Ovary (tissue), 3 donors: Measurements from ENCODE around the gene ADGRG3.

Experiments
- EP300 ChIP-seq: sonication (generic); formaldehyde crosslinking; IDR thresholded peaks from one replicate; pipeline ENCODE4 v1.6.1; 2017; ENCODE audit warnings: antibody characterized with exemption
- POLR2A ChIP-seq: fragments of 450-650 bp; IDR thresholded peaks from one replicate; pipeline ENCODE4 v1.6.1; 2017; ENCODE audit warnings: antibody characterized with exemption, mild to moderate bottlenecking, moderate library complexity
- TF ChIP-seq, protein P1 (sequence below), 3 donors: fragments of 450-650 bp in 2 of 3; fragments of 200-600 bp in 1 of 3; IDR thresholded peaks; one replicate each; pipeline versions ENCODE4 v1.5.1 to v1.8.0; 2016 to 2022; ENCODE audit warnings: antibody characterized with exemption in 3 of 3, mild to moderate bottlenecking in 1 of 3
- donor health status: DM: no; HTN: no; CAD: no.

DNA sequence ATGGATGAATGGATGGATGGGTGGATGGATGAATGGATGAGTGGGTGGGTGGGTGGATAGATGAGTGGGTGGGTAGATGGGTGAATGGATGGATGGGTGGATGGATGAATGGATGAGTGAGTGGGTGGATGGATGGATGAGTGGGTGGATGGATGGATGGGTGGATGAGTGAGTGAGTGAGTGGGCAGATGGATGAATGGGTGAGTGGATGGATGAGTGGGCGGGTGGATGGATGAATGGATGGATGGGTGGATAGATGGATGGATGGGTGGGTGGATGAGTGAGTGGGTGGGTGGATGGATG is 61.0 kb downstream of the ADGRG3 start:
- no peak for TF ChIP-seq POLR2A
- TF ChIP-seq, protein P1, sequence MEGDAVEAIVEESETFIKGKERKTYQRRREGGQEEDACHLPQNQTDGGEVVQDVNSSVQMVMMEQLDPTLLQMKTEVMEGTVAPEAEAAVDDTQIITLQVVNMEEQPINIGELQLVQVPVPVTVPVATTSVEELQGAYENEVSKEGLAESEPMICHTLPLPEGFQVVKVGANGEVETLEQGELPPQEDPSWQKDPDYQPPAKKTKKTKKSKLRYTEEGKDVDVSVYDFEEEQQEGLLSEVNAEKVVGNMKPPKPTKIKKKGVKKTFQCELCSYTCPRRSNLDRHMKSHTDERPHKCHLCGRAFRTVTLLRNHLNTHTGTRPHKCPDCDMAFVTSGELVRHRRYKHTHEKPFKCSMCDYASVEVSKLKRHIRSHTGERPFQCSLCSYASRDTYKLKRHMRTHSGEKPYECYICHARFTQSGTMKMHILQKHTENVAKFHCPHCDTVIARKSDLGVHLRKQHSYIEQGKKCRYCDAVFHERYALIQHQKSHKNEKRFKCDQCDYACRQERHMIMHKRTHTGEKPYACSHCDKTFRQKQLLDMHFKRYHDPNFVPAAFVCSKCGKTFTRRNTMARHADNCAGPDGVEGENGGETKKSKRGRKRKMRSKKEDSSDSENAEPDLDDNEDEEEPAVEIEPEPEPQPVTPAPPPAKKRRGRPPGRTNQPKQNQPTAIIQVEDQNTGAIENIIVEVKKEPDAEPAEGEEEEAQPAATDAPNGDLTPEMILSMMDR (IDR thresholded peaks at IDR 0.05), result no peak
- TF ChIP-seq EP300, result no peak
